ENCODE data around the gene TSG101. TPM values are rescaled to one million over a fixed set of nuclear protein-coding genes. Genes with fewer than 3 reads are reported as not detected.

TSG101 gene
- polyA plus RNA-seq, 4 donors, result 131 to 152 (median 147) TPM

DNA sequence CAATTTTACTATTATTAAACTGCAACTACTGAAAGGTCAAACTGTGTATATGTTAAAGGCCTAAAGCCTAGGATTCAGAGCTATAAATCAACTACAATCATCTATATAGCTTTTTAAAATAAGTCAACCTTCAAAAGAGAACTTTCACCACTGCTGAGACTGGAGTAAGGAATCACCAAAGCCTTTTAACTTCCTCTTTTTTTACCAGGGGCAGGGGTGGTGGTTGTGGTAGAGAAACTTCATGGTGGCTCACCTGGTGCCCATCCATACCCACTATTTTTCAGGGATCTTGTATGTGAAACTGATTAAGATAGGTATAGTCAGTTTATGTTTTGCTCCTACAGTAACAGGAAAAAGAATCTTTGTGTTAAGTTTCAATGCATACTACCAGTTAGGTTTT lies 31.5 kb downstream of the TSG101 start:
- no peak for DNase-seq (ENCODE audit: low read depth in 4 of 4, low spot score in 3 of 4)

DNA sequence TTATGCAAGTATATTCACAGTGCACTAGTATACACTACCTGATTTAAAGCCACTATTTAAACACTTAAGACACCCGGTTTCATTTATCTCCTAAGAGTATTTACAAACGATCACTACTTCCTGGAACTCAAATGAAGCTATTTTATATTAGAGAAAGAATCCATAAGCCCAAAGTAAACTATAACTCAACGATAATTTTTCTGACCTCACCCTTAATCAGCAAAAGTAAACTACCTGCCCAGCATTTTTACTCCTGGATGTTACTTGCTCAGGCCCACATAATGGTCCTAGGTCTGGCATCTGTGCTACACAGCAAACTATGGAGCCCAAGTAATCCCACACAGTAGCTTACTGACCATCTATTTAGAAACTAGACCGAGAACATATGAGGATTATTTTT lies 33.4 kb downstream of the TSG101 start:
- DNase-seq (ENCODE audit: low read depth in 4 of 4, low spot score in 3 of 4), result no peak

DNA sequence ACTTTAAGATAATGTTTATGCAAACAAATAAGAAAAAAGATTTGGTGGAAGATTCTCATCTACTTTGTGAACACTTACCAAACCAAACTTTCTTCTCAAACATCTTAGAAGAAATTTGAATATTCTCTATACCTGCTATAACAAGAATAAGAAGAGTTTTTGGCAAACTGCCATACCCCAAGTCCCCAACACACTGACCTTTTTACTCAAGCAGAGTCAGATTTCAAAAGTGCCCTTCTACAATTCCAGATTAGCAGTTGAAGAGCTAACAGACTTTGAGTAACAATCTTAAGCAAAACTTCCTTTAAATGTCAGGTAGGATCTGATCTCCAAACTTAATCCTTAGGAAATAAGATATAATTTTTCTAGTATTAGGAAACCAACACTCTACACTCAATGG lies 33.9 kb downstream of the TSG101 start:
- DNase-seq (ENCODE audit: low read depth in 4 of 4, low spot score in 3 of 4), result no peak

DNA sequence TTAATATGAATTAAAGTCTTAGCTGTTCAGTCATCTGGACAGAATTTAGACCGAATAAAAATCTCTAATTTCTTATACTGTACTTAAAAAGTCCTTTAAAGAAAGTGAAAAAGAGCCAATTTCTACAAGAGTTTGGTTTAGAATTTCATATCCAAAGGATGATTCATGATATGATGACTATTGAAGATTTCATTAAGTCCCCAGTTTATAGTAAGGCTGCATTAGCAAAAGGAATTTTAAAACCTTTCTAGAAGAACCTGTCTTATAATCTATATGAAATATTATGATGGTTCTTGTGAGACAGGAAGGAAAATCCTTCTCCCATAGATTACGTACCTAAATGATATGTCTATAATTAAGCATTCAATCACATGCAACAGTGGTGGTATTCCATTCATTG lies 34.8 kb downstream of the TSG101 start:
- no peak for DNase-seq (ENCODE audit: low read depth in 4 of 4, low spot score in 3 of 4)

DNA sequence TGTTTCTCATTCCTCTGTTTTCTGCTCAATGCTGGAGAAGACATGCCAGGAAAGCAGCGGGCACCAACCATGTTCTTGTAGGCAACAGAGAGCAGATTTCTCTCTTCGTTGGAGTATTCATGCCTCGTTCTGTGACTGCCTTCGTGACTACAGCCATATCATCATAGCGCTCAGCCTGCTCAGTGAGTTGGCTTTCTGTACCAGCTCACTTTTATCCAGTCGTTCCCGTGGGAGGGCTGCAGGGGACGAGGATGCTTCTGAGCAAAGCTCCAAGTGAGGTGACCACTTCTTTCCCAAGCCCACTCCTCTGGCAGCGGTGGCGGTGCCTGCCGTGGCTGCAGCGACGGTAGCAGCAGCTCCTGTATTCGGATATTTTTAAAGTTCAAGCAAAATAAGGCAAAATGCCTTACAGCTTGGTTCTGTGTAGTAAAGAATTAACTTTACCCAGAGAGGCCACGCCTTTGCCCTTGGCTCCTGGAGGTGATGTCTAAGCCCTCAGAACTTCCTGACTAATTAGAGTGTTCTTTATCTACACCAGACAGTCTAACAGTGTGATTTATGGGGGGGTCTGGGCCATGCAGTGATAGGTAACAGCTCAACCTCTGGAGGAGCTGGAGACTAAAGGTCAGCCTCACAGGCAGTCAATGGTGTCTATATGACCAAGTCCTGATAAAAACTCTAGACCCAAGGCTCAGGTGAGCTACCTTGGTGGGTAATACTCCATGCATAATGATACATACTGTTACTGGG lies 35.8 kb downstream of the TSG101 start:
- no peak for DNase-seq (ENCODE audit: low read depth in 4 of 4, low spot score in 3 of 4)

DNA sequence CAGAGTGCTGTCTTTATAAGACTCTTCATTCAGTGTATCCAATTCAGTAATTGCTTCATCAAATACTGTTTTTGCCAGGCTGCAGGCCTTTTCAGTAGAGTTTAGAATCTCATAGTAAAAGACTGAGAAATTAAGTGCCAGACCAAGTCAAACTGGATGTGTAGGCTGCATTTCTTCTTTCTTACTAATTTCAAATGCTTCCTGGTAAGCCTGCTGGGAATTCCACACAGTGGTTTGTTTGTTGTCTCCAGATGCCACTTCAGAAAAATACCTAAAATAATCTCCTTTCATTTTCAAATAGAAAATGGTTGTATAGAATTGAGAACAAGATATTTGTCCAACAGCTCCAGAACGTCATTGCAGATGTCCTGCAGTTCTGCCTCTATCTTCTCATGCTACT lies 36.4 kb downstream of the TSG101 start:
- no peak for DNase-seq (ENCODE audit: low read depth in 4 of 4, low spot score in 3 of 4)

DNA sequence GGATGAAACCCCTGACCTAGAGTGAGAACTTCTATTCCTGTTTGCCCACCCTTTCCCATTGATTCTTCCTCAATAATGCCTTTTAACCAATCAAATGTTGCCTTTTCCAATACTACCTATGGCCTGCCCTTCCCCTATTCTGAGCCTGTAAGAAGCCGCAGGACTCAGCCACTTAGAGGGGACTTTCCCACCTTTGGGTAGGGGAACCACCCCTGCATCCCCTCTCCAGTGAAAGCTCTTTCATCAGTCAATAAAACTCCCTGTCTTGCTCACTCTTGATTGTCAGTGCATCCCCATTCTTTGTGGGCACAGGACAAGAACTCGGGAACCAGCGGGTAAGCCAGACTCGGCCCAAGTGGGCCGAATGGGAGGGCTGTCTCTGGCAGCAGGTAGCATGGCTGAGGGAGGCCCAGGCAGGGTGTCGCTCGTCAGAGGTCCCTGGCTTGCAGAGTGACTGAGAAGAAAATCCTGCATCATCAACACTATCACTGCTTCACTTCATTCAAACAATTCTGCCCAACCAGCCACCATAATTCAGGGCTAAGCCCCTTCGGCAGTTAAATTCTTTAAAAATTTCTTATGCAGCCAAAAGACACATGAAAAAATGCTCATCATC lies 40.7 kb downstream of the TSG101 start:
- no peak for DNase-seq (ENCODE audit: low read depth in 4 of 4, low spot score in 3 of 4)

DNA sequence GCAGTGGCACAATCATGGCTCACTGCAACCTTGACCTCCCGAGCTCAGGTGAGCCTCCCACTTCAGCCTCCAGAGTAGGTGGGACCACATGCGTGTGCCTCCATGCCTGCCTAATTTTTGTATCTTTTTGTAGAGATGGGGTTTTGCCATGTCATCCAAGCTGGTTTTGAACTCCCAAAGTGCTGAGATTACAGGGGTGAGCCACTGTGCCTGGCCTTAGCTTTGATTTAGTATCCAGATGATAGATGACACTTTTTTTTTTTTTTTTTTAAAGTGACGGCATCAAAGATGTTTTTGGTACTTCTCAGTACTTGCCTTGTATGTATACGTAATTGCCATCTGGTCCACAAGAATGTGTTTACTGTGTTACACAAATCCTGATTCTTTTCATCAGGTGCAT lies 47.7 kb downstream of the TSG101 start:
- no peak for DNase-seq (ENCODE audit: low read depth in 4 of 4, low spot score in 3 of 4)

DNA sequence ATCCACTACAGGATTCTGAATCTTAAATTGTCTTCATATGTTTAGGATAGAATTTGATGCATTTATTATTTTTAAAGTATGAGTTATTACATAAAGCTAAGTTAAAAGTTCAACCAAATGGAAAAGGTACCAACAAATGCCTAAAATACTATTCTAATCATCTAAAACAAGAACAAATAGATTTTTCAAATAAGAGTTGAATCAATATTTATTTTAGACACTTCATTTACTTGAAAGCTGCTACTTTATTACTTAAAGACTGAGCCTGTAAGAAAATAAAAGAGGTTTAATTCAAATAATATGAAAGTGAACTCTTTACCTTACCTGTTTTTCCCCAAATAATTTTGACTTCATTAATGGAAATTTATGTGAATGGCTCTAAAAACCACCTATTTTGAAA lies 54.2 kb downstream of the TSG101 start:
- DNase-seq (ENCODE audit: low read depth in 4 of 4, low spot score in 3 of 4), result no peak

DNA sequence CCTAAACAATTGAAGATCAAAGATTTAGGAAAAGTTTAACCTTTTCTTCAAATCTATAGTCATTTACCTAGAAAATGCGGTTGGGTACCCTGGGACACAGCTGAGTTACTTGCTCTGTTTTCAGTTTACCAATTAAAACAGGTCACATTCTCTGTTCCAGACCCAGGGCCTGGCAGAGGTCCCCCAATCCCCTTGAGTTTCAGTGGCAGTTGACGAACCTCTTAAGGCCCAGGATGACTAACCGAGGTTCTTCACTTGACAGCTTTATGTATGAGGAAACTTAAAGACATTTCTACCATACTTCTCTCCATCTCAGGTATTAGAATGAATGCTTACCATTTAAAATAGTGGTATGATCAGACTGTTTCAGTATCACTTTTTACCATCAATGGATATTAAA lies 54.7 kb downstream of the TSG101 start:
- no peak for DNase-seq (ENCODE audit: low read depth in 4 of 4, low spot score in 3 of 4)

DNA sequence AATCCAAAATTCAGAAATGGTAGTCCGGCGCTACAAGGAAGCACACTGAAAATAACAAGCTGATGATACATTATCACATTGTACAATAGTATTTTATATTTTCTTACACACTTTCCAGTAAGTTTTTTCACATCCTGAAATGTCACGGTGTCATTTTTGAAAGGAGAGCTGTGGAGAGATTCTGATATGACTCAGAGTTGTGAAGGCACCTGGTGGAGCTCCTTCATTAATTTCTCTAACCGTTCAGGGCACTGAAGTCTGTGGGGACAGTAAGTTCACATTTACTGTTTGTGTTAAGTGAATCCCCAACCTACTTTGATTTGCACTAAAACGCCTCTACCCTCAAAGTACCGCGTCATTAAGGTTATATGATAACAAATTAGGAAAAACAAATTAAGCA lies 57.8 kb downstream of the TSG101 start:
- DNase-seq (ENCODE audit: low read depth in 4 of 4, low spot score in 3 of 4), result no peak

DNA sequence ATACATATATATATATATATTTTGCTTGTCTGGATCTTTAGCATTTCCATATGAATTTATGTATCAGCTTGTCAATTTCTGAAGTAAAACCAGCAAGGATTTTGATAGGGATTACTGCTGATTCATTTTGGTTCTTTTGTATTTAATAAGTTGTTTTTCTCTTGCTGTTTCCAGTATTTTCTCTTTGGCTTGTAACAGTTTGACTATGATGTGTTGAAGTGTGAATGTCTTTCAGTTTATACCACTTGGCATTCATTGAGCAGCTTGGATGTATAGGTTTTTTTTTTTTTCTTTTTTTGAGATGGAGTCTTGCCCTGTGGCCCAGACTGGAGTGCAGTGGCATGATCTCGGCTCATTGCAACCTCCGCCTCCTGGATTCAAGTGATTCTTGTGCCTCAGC lies 58.7 kb downstream of the TSG101 start:
- no peak for DNase-seq (ENCODE audit: low read depth in 4 of 4, low spot score in 3 of 4)

DNA sequence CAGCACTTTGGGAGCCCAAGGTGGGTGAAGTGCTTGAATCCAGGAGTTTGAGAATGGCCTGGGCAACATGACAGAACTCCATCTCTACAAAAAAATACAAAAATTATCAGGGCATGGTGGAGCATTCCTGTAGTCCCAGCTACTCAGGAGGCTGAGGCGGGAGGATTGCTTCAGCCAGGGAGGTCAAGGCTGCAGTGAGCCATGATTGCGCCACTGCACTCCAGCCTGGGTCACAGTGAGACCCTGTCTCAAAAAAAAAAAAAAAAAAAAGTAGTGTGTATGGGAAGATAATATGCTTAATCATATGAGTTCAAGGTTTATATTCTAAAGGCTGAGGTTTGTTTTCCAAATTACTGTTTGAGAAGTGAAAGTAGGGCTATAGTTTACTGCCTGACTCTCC lies 60.3 kb downstream of the TSG101 start:
- no peak for DNase-seq (ENCODE audit: low read depth in 4 of 4, low spot score in 3 of 4)

DNA sequence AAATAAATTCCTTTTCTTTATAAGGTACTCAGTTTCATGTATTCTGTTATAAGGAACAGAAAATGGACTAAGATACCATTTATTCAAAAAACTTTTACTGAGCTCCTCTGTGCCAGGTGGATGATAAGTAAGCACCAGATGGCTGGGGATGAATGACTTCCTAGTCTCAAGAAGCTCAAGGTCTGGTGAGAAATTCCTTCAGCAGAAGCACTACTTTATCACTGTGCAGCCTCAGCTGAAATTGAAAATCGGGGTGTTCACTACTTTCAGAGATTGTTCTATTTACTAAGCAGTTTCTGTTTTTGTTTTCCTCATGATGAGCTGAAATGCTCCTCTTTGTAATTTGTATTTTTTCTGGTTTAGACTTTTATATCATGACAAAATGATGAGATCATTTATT lies 63.3 kb downstream of the TSG101 start:
- no peak for DNase-seq (ENCODE audit: low read depth in 4 of 4, low spot score in 3 of 4)

DNA sequence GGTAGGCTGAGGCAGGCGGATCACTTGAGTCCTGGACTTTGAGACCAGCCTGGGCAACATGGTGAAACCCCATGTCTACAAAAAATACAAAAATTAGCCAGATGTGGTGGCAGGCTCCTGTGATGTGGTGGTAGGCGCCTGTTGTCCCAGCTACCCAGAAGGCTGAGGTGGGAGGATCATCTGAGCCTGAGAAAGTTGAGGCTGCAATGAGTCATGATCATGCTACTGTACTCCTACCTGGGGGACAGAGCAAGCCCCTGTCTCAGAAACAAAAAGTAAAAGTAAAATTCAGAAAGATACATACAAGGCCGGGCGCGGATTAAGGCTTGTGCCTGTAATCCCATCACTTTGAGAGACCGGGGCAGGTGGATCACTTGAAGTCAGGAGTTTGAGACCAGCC lies 64.8 kb downstream of the TSG101 start:
- no peak for DNase-seq (ENCODE audit: low read depth in 4 of 4, low spot score in 3 of 4)

DNA sequence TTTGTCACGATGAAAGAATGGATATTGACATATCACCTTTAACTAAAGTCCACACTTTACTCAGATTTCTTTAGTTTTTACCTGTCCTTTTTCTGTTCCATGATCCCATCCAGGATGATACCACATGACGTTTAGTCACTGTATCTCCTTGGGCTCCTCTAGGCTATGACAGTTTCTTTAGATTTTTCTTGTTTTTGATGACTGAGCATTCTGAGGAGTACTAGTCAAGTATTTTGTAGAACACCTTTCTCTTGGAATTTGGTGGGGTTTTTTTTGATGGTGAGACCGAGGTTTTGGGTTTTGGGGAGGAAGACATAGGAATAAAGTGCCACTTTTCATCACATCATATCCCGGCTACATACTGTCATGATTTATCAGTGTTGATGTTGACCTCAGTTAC lies 67.1 kb downstream of the TSG101 start:
- DNase-seq (ENCODE audit: low read depth in 4 of 4, low spot score in 3 of 4), result no peak

DNA sequence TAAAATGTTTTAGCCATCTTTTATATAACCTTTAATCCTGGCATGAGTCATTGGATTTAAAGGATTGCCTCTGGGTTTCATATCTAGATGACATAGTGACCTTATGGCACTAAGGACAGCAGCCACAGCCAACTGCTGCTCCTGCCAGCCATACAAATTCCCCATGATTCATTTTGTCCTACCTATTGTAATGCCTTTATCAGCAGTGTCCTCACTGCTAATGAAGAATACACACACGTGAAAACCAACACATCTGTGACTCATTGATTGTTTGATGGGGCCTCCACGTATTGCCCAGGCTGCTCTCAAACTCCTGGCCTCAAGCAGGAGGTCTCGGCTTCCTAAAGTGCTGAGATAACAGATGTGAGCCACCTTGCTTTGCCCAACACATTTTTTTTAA lies 69.3 kb downstream of the TSG101 start:
- no peak for DNase-seq (ENCODE audit: low read depth in 4 of 4, low spot score in 3 of 4)

DNA sequence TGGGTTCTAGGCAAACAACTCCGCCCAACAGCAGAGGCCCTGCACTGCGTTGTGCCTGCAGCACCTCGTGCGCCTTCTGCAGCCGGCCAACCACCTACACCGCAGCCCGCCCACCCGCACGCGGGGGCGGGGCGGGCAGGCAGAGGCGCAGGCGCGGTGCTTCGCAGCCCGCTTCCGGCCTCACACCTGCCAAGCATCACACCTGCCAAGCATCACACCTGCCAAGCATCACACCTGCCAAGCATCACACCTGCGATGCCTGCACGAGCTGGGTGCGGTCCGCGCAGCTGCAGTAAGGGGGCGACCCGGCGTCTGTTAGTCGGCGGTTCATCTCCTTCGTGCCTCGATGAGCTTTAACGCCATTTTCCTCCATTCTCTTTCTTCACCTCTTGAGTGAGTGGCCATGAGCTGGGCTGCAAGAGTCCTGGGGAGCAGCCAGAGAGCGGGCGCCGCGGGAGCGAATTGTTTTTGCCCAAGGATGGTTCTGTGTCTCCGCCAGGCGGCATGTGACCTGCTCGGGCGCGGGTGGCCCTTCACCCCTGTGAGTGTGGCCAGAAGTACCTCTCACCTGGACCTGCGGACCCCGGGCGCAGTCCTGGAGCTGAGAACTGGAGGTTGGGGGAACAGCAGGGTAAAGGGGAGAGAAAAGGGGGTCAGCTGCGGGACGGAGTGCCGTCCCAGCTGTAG lies 70.9 kb downstream of the TSG101 start, which contains the start of gene LDHAL6A:
LDHAL6A (plus strand) TSS at position 171 of the 687 bp plus-strand sequence. CDS start 825 bp downstream, outside the sequence.
- DNase-seq (ENCODE audit: low read depth in 4 of 4, low spot score in 3 of 4), result no peak

DNA sequence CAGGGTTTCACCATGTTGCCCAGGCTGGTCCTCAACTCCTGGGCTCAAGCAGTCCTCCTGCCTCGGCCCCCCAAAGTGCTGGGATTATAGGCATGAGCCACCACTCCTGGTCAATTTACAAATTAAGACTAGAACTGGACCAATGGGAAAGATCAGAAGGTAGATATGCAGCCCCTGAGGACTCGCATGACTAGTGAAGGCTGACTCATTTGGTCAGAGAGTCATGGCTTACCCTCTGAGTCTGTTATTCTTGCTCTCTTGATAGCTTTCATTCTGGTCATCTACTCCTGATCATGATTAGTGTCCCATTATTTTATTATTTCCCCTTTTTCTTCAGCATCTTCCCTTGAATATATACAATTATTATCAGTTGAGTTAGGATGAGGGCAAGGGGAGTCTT lies 73.8 kb downstream of the TSG101 start:
- DNase-seq (ENCODE audit: low read depth in 4 of 4, low spot score in 3 of 4), result no peak

DNA sequence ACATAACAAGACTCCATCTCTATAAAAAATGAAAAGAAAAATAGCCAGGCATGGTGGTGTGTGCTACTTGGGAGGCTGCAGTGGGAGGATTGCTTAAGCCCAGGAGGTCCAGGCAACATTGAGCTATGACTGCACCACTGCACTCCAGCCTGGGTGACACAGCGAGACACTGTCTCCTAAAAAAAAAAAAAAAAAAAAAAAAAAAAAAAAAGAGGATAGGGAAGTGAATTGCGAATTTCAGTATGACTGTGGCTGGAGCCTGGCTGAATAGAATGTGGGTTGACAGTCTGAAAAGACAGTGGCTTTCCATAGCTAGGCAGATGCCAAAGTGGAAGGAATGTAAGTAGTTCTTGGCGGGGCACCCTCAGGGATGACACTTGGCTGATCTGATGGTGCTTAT lies 77.5 kb downstream of the TSG101 start:
- DNase-seq (ENCODE audit: low read depth in 4 of 4, low spot score in 3 of 4), result no peak

DNA sequence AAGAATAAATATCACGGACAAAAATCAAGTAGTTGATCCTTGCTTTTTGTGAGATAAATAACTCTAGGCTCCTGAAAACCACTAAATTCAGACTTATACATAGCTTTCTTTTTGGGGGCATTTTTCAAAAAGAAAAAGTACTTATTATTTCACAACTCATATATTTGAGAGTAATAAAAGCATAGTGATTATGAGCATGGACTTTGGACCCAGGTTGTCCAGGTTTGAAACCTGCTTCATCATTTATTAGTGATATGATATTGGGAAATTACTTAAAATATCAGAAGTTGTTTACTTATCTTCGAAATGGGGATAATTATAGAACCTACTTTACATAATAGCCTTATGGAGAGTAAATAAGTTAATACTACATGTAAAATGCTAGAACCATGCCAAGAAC lies 88.1 kb downstream of the TSG101 start:
- DNase-seq (ENCODE audit: low read depth in 4 of 4, low spot score in 3 of 4), result no peak
